GM19043 (cell line): ENCODE results near the gene STX18.
"Not testable (repeated sequence)": the region's sequence is repeated elsewhere in the genome, so short reads cannot be mapped to it uniquely, and the experiment has no call there.

Source experiments
- ATAC-seq: cut with Tn5 transposase; IDR thresholded peaks from one replicate; pipeline ENCODE4 v1.9.1; 2021; ENCODE audit warnings: low read depth; ENCODE audit not compliant: unreplicated experiment

STX18 gene

DNA sequence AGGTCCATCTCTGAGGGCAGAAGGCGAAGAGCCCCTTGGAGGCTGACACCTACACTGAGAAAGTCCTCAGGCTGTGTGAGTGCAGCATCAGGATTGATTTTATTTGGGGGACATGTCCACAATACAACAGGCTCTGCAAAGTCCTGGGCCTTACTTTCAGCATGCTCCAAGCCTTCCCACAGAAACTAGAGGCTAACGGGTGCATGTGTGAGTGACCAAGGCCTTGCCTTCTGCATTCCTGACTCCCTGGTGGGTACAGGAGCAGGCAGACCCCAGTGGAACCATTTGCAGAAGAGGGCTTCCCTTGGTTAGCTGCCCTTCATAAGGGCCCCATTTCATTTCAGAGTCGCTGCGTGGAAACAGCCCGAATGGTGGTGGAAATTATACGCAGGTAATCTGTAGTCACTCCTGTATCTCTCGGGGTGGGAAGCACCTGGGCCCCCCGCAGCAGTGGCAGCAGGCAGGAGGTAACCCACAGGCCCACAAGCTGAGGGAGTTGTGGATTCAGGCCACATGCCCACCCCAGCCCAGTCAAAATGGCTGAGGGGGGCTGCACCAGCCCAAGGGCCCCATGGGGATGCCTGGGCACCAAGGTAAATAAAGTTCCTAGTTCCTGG lies 117.2 kb downstream of the STX18 start:
- no peak for ATAC-seq

DNA sequence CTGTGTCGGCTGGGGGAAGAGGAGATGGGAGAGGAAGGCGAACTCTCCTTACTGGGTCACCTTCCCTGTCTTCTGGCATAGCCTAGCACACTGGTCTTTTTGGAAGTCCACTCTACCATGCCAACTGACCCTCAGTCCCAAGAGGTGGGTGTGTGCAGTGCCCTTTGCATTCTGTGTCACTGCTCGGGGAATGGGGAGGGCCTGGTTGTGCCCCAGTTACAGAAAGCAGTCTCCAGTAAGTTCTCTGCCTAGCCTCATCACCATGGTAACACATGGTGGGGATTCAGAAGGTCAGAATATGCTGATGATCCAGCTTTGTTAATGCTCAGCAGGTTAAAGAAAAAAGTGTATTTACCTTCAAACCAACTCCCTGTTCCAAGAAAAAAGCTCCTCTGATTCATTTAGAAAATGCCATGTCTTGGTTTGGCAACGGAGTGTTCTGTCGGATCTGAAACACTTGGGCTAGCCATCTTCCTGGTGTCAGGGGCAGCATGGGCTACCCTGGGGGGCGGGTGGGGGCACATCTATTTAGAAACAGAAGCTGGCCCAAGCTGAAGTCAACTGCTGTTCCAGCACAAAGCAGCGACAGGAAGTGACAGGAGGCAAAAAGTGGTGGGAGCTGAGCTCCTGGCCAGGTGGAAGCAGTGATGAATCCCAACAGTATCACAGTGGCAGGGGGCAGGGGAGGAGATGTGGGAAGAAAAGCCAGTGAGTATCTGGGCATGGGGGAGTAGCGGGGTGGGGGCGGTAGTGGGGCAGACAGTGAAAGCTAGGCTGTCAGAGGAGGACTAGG lies 117.9 kb downstream of the STX18 start:
- ATAC-seq: no peak

DNA sequence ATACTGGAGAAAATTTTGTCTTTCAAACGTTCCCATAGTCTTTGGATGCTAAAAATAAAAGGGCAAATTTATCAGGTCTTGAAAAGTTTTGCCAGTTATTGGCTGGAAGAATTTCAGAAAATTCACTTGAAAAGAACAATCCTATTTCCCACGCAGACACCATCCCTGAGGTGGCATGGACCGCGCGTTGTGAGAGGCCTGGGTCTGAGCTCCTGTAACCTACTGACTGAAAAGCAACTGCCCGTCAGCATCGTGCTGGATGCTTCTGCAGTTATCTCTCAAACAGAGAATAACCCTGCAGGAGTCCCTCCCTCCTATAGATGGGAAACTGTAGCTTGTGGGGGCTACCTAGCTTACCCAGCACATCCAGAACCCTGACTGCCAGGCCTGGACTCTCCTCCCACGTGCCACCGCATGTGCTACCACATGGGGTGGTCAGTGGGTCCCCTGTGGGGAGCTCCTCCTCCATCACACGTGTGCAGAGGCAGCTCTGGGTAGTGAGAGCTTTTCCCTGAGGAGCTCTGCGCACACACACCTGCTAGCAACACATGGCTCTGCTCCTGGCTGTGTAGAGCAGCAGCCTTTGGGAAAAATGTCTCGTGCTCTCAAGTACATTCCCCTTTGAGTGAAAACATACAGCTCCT lies 118.9 kb downstream of the STX18 start:
- no peak for ATAC-seq

DNA sequence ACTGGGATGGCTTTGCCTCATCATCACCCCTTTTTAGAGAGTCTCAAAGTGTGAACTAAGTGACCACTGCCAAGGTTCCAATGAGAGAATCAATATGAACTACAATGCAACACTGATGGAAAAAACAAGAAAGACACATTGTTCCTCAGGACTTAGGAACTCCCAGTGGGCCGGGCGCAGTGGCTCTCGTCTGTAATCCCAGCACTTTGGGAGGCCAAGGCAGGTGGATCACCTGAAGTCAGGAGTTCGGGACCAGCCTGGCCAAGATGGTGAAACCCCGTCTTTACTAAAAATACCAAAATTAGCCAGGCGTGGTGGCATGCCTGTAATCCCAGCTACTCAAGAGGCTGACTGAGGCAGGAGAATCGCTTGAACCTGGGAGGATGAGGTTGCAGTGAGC lies 119.7 kb downstream of the STX18 start:
- ATAC-seq: not testable (repeated sequence)

DNA sequence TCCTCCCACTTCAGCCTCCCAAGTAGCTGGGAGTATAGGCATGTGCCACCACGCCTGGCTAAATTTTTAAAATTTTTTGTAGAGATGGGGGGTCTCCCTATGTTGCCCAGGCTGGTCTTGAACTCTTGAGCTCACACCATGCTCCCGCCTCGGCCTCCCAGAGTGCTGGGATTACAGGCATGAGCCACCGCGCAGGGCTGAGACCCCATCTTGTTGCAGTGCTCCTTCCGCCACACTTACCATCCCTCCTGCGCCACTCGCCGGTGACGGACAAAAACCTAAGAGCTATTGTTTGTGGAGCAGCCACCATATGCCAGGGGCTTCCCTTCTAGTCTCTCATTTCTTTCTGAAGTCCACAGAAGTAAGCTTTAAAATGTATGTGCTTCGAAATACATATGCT lies 120.5 kb downstream of the STX18 start:
- no peak for ATAC-seq

DNA sequence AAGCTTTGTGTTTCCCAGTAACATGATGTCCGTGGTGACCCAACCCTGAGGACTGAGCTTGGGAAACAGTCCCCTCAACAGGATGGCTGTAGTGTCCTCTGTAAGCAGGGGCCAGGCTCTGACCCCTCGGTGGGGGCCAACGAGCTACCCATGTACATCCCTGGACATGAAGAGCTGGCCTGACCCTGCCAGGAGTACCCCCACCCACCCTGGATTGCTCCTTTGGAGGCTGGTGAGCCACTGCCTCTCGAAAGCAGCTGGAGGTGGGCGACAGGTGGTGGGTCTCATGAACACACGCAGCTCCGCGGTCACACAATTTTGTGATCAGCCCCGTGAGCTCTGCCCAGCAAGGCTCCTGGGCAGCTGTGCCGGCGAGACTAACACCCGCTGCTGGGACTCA lies 121.4 kb downstream of the STX18 start:
- no peak for ATAC-seq

DNA sequence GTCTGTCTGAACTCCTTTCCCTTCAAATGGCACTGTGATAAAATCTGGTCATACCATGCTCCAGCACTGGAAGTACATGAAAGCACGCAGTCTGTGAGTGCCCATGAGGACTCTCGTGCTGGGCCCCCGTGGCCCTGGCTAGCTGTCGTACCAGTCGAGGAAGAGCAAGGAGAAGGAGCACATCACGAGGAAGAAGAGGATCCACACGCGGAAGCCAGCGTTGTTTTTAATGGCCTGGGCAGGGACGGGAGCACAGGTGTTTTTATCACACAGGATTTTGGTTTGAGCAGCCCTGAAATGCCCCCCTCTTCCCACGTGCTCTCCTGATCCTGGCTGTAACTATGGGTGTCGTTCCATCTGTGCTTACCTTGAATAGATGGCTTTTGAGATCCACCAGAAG lies 122.0 kb downstream of the STX18 start:
- ATAC-seq: no peak

DNA sequence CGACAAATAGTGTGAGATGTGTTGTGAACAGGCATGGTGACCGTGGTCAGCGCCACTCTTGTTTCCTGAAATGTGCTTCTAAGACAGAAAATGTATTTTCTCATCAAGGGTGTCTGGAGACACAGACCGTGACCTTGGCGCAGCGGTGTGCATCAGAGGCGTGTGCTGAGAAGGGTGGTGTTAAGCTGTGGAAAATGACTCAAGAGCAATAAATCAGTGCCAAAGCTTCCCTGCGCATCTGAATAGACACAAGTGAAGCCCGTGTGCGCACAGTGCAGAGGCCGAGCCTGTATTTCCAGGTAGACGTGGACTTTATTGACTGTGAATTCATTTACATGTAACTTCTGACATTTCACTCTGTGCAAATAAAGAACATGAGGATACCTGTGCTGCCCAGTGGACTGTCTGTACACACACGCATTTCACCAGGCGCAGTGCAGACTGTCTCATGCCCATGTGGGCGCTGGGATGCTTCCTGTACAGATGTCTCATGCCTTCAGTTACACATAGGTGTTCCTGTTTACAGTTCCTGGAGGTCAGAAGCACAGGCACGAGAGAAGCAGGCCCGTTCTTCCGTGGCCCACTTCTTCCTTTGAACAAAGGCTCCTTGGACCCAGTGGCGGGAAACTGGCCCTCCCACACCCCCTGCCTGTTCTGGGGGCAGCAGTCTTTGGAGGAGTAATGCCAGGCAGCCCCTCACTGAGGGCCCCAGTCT lies 123.0 kb downstream of the STX18 start:
- no peak for ATAC-seq

DNA sequence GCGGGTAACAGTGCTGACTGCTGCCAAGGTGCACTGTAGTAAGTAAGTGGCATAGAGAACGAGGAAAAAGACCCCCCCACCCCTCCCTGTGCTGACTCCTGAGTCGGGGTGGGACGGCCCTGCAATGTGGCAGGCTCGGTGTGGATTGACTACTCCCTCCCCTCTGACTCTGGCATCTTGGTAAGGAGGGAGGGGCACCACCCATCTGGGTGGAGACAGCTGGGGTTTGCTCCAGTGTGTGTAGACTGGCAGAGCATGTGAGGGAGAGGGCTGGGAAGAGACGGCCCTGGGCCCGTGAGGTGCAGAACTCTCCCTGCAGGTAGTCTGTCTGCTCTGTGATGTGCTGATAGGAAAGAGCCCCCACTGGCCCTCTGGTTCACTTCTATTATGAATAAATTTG lies 124.0 kb downstream of the STX18 start:
- ATAC-seq: no peak

DNA sequence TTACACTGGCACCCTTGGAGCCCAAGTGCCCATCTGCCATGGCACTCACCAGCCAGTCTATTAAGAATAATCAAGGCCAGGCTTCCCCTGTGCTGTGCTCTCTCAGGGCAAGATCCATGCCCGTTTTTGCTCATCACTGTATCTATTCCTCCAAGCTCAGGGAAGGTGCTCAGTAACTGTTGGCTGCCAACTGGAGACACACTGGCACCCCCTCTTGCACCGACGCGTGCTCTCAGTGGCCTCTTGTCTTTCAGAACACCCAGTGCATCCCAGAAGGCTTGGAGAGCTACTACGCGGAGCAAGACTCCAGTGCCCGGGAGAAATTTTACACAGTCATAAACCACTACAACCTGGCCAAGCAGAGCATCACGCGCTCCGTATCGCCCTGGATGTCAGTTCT lies 124.9 kb downstream of the STX18 start:
- ATAC-seq: no peak

DNA sequence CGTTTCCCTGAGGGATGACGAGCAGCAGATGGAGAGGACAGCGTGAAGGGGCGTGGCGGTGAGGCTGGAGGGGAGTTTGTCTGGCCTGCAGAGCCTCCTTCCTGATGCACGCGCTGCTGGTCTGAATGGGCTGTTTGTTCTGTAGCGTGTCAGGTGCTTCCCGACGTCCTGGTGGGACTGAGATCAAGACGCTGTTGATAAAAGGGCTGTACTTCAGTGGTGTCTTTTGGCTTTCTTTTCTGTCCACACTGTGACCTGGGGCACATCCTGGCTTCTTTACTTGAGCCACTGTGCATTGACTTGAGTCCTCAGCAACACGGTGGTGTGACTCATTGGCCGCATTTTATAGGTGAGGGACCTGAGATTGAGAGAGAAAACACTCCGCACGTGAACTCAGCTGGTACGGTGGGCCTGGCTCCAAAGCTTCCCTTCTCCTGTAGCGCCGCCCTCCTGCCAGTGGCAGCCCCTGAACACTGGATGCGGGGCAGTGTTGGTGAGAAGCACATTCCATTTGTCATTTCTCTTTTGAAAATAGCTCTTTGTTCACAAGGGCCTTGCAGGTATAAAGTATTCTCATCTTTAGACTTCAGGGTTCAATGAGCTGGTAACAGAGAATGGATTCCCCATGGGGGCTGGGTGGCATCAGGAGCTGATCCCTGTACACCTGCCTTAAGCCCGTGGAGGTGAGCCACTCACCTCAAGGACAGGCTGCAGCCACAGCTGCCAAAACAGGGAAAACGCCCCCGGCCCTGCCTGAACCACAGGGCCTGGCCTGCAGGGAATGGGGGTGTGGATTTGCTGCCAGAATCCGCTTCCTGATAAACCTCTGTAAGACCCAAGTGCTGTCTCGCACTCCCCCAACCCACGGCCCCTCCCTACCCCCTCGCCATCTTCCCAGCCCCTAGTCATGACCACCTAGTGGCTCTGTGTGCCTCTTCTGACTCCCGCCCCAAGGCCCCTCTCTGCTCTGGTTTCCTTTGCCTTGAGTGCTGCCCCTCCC lies 125.7 kb downstream of the STX18 start:
- no peak for ATAC-seq

DNA sequence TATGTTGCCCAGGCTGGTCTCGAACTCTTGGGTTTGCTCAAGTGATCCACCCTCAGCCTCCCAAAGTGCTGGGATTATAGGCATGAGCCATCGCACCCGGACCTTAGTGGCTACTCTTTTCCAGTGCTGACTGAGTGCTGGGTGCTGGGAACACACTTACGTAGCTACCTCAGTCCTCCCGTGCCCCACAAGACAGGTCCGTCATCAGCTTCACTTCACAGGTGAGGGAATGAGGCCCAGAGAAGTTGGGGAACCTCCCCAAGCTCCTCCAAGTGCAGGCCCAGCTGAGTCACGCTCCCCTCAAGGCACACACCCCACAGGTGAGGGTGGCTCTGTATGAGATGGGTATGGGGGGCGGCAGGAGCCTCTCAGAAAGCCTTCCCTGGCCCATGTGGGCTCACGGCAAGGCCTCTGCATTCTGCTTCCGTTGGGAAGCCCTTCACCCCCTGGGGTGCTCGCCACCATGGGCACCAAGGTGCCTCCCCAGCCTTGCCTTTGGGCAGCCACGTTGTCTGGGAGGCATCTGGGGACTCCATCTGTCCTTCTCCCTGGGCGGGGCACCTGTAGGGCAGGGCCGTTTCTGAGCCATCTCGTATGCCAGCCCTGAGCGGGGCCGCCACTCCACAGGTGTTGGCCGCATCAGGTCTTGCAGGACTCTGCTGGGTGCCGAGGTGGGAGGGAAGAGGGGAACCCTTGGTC lies 126.6 kb downstream of the STX18 start:
- ATAC-seq: no peak

DNA sequence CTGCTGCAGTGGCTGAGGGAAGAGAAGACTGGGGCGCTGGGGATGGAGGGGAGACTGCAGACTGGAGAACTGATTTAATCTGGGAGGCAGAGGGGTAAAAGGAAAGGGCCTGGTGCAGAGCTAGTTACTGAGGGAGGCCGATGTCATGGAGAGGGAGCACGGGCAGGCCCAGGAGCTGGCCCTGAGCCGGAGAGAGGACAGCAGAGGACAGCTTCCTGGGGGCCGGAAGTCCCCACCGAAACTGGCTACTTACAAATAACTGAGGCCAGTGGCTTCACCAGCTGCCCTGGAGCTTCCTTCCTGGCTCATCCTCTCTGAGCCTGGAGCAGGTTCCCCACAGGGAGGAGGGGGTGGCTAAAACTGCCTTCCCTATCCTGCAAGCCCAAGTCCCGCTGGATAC lies 128.0 kb downstream of the STX18 start:
- ATAC-seq: no peak

DNA sequence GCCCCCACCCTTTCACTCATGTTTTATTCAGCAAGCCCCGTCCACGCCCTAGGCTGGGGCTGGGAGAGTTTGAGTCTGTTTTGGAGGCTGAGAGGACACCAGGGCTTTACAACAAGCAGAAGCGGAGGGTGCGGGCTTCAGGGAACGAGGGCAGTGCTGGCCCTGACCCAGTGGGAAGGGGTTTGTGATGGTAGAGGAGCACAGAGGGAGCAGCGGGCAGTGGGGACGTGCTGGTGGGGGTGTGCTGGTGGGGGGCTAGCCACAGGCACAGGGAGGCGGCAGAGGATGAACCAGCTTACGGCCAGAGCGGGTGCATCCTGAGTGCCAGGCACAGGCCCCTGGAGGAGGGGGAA lies 128.5 kb downstream of the STX18 start:
- ATAC-seq: no peak

DNA sequence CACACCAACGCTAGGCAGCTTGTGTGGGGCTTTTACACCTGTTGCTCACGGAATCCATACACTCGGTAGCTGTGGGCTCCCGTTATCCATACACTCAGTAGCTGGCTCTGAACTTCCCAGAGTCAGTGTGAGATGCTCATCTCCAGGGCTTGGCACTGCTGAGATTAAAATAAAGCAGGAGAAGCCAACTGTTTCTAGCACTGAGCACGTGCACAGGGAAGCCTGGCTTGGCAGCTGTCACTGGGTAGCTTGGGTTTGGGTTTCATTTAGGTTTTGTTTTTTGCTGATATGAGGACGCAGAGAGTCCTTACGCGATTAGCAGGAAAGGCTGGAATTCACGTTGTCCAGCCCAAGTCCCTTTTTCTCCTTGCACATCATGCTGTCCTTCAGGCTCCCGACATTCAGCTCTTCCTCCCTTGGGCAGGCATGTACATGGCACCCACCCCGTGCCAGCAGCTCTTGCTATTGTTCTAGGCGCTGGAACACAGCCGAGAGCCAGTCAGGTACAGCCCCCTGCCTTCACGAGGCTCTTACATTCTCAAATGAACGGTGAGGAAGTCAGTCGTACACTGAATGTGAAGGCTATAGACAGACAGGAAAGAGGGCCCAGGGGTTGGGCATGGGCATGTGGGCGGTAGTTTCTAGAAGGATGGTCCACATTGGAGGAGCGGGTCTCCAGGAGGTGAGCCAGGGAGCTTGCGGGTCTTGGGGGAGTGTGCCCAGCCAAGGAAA lies 129.0 kb downstream of the STX18 start:
- ATAC-seq: no peak

DNA sequence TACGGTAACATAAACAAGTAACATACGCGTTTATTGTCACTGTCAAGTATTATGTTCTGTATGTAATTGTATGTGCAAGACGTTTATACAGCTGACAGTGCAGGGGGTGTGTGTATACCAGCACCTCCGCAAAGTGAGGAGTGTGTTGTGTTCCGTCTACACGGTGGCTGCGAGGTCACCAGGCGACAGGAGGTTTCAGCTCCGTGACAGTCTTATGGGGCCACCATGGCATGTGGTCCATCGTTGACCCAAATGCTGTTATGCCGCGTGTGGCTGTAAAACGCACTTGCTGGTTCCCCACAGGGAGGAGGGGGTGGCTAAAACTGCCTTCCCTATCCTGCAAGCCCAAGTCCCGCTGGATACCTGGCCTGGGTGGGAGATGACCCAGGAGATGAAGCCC lies 129.9 kb downstream of the STX18 start:
- ATAC-seq: no peak

DNA sequence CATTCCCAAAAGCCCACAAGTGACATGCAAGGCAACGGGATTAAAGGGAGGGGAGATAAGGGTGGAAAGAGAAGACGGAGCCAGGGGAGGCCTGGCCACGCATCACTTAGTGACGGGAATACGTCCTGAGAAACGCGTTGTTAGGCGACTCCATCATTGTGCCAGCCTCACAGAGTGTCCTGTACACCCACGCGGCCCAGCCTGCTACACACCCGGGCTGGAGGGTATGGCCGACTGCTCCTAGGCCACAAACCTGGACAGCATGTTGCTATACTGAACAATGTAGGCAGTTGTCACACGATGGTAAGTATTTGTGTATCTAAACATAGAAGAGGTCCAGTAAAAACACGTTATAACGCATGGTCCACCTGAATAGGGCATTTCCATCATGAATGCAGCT lies 131.6 kb downstream of the STX18 start:
- ATAC-seq: no peak

DNA sequence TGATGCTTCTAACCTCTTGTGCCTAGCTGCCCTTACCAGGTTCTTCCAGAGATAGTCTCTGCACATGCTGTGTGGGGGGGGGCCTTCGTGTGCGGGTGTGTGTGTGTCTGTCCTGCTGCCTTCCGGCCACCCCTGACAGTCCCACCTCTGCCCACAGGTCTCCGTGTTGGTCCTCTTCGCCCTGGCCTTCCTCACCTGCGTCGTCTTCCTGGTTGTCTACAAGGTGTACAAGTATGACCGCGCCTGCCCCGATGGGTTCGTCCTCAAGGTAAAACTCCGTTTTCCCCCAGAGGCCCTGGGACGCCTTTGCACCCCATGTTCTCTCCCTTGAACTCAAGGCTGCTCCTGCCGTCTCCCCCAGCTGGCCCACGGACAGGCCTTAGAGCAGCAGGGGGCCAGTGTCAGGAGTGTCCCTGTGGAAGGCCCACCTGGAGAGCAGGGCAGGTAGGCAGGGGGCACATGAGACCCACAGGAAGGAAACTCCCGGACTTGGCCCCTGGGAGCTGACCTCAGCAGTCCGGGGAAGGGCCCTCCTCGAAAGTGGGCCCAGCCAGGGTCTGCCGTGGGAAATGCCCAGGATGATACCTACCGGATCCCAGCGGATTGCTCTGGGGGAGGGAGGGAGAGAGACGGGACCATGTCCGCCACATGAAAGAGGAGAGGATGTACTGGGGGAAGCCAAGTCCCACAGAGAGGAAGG lies 132.3 kb downstream of the STX18 start:
- ATAC-seq: no peak
